ENCODE measurements around the gene EXOC8. TPM values are rescaled to one million over a fixed set of nuclear protein-coding genes. Genes with fewer than 3 reads are reported as not detected.

EXOC8 gene
- total and polyA plus RNA-seq, 9 of the 15 experiments (the other 6 are each of a cell fraction or from before 2014, with no cell fraction given): 2.1 to 13.6 (median 7.2) TPM

- 9% methylated on average over 4 of the region's 4 CpGs for WGBS (ENCODE audit: insufficient coverage, low coverage, missing lambda C conversion rate)
- Histone ChIP-seq H3K9ac (ENCODE audit: insufficient read depth in 1 of 2, low read depth in 2 of 2, low read length in 2 of 2) (no peak overlapping the region), H3K27ac (ENCODE audit: extremely low read depth, low read depth, low read length) (no peak overlapping the region), H3K4me2 (ENCODE audit: insufficient read depth, low read length) (no peak overlapping the region), H3K9me1 (ENCODE audit: control insufficient read depth, insufficient read depth, low read length) (no peaks in the 10 kb centered on the region), H2AFZ (ENCODE audit: low read depth, low read length) (peak overlapping the region; percentile 10; the same call in 1 of the 2 replicates), H3K79me2 (ENCODE audit: control insufficient read depth, insufficient read depth, low read length) (no peaks in the 10 kb centered on the region; the same call in 2 of the 3 replicates), H3K4me1 (replicated peaks in 1 of 2; ENCODE audit: control insufficient read depth in 2 of 2, insufficient read depth in 2 of 2, low read length in 2 of 2) (peaks cover 0 to 21% of the 10 kb centered on the region in 2 experiments; a peak in 3 of 5 replicates), H3K9me3 (replicated peaks; ENCODE audit: control insufficient read depth, insufficient read depth, low read depth, low read length) (no peaks in the 10 kb centered on the region), H3K27me3 (ENCODE audit: control insufficient read depth in 2 of 2, insufficient read depth in 2 of 2, low read length in 2 of 2) (no peaks in the 10 kb centered on the region), H3K36me3 (ENCODE audit: control insufficient read depth, insufficient read depth, low read length) (peaks cover 26% of the 10 kb centered on the region), H3K4me3 (no peak overlapping the region), H4K20me1 (replicated peaks; ENCODE audit: control insufficient read depth, insufficient read depth, low read length) (0 out of 2 replicates have a peak, but pooled peaks cover 3% of the 10 kb centered on the region)
- POLR2A ChIA-PET: interaction anchor here (0.6 to 1.4 kb wide), 4 partner anchors 8 to 234 kb away, joined by 3 to 5 read pairs (median 3); no protein-coding TSS in a partner anchor
- ATAC-seq (peak; percentile 87), FAIRE-seq (peak; percentile 94), DNase-seq (ENCODE audit: extremely low read depth in 1 of 4, low spot score in 3 of 4) (peak; percentile 51 to 70 (median 56))
- BruUV-seq (replicated peaks): no TSS peak
- CTCF ChIA-PET (ENCODE audit: low intra/inter-chr PET ratio): interaction anchor here (0.5 to 2.6 kb wide), 6 partner anchors 61 to 245 kb away, joined by 3 to 34 read pairs (median 10); no protein-coding TSS in a partner anchor
- intact Hi-C loops (cut with micrococcal nuclease): loop anchor here (1.0 to 5.0 kb wide), 5 partner anchors 65 to 246 kb away; partner anchors contain the start of gene EGLN1
- in situ Hi-C loops (cut with MboI): no loop called here
- TF ChIP-seq TEAD4 (IDR thresholded peaks at IDR 0.05; ENCODE audit: low read length) (no peak), TEAD4 (CRISPR knock-in tag; IDR thresholded peaks at IDR 0.05; ENCODE audit: borderline replicate concordance) (no peak), JUND (IDR thresholded peaks at IDR 0.05; ENCODE audit: borderline replicate concordance, low read depth, low read length) (peak; percentile 21; the same call in 1 of the 2 replicates), JUND (tag; IDR thresholded peaks at IDR 0.05; ENCODE audit: borderline replicate concordance, low read depth, low read length) (no peak), RAD51 (IDR thresholded peaks at IDR 0.05; ENCODE audit: borderline replicate concordance, low read depth) (peak; percentile 12; the same call in 1 of the 2 replicates), CEBPG (CRISPR knock-in tag; IDR thresholded peaks at IDR 0.05) (no peak), CEBPG (tag; conservative IDR thresholded peaks at IDR 0.05 in 1 of 2, IDR thresholded peaks at IDR 0.05 in 1 of 2) (peak; percentile 88 to 89), USF1 (CRISPR knock-in tag; IDR thresholded peaks at IDR 0.05) (no peak), ARID2 (IDR thresholded peaks at IDR 0.05) (peak; percentile 58; the same call in 1 of the 2 replicates), ESRRA (IDR thresholded peaks at IDR 0.05; ENCODE audit: borderline replicate concordance, low read depth) (peak; percentile 11; the same call in 1 of the 2 replicates), BCL6 (CRISPR knock-in tag; IDR thresholded peaks at IDR 0.05) (no peak), SMC3 (conservative IDR thresholded peaks at IDR 0.05; ENCODE audit: insufficient read depth, low read depth, low read length) (peak; percentile 88), ZEB2 (IDR thresholded peaks at IDR 0.05) (0 out of 2 replicates have a peak, but pooled peaks have one; percentile 43), NR2C2 (CRISPR knock-in tag; IDR thresholded peaks at IDR 0.05) (no peak), NR2C2 (tag; IDR thresholded peaks at IDR 0.05) (no peak)
- TF ChIP-seq, protein P1, sequence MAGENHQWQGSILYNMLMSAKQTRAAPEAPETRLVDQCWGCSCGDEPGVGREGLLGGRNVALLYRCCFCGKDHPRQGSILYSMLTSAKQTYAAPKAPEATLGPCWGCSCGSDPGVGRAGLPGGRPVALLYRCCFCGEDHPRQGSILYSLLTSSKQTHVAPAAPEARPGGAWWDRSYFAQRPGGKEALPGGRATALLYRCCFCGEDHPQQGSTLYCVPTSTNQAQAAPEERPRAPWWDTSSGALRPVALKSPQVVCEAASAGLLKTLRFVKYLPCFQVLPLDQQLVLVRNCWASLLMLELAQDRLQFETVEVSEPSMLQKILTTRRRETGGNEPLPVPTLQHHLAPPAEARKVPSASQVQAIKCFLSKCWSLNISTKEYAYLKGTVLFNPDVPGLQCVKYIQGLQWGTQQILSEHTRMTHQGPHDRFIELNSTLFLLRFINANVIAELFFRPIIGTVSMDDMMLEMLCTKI (IDR thresholded peaks at IDR 0.05; ENCODE audit: partially characterized antibody): no peak
Measured at GRCh38 chr1:231357831-231358354, 20.2 kb upstream of the EXOC8 start.
